DND-41 (cell line): ENCODE measurements around the gene PIPOX.

Experiments
- ATAC-seq: fragments of 200-7000 bp; cut with Tn5 transposase; 3 replicates; pipeline ENCODE4 v1.9.1; 2021; ENCODE audit warnings: low read depth; ENCODE audit not compliant: insufficient read depth
- DNase-seq: peaks from one replicate; pipeline ENCODE4 v3.0.0-alpha.2; 2020
- H2AFZ ChIP-seq: 2 replicates; pipeline ENCODE4 v1.6.0; 2012; ENCODE audit warnings: low read depth, low read length
- H3K27ac ChIP-seq: 2 replicates; pipeline ENCODE4 v1.5.1; 2012; ENCODE audit warnings: low read length, inconsistent platforms
- H3K27me3 ChIP-seq: fragments of 200-600 bp; sonication (generic); 2 replicates; pipeline ENCODE4 v1.6.0; 2012; ENCODE audit warnings: low read length, mild to moderate bottlenecking, inconsistent platforms; ENCODE audit not compliant: insufficient read depth, poor library complexity
- H3K36me3 ChIP-seq: 2 replicates; pipeline ENCODE4 v1.5.1; 2012; ENCODE audit warnings: low read length, inconsistent platforms; ENCODE audit not compliant: insufficient read depth
- H3K4me1 ChIP-seq: 2 replicates; pipeline ENCODE4 v1.5.1; 2012; ENCODE audit warnings: mild to moderate bottlenecking, low read length; ENCODE audit not compliant: insufficient read depth
- H3K4me2 ChIP-seq: 2 replicates; pipeline ENCODE4 v1.6.0; 2012; ENCODE audit warnings: mild to moderate bottlenecking, moderate library complexity, low read length, inconsistent platforms; ENCODE audit not compliant: insufficient read depth
- H3K4me3 ChIP-seq, 2 experiments: fragments of 200-600 bp in 1 of 2; shearing (Covaris generic) in 1 of 2; 2 replicates each; pipeline ENCODE4 v1.5.1; 2012 to 2016; ENCODE audit warnings: inconsistent platforms in 2 of 2, low read length in 2 of 2, mild to moderate bottlenecking in 2 of 2, low read depth in 1 of 2, moderate library complexity in 1 of 2
- H3K79me2 ChIP-seq: 2 replicates; pipeline ENCODE4 v1.6.0; 2012; ENCODE audit warnings: low read length, inconsistent platforms; ENCODE audit not compliant: insufficient read depth
- H3K9ac ChIP-seq: 2 replicates; pipeline ENCODE4 v1.6.0; 2012; ENCODE audit warnings: low read depth, mild to moderate bottlenecking, inconsistent platforms, low read length, moderate library complexity
- H3K9me3 ChIP-seq: 2 replicates; pipeline ENCODE4 v1.5.1; 2012; ENCODE audit warnings: low read length, moderate library complexity, mild to moderate bottlenecking, inconsistent platforms; ENCODE audit not compliant: insufficient read depth, severe bottlenecking
- H4K20me1 ChIP-seq: 2 replicates; pipeline ENCODE4 v1.6.0; 2012; ENCODE audit warnings: low read length; ENCODE audit not compliant: insufficient read depth
- EZH2 ChIP-seq: IDR thresholded peaks from 3 replicates; pipeline ENCODE4 v1.6.1; 2012; ENCODE audit warnings: borderline replicate concordance, low read depth, mild to moderate bottlenecking, moderate library complexity, low read length, inconsistent platforms; ENCODE audit not compliant: severe bottlenecking
- TF ChIP-seq, protein P1 (sequence below): IDR thresholded peaks from 2 replicates; pipeline ENCODE4 v1.5.1; 2012; ENCODE audit warnings: borderline replicate concordance, low read length, moderate library complexity, mild to moderate bottlenecking; ENCODE audit not compliant: poor library complexity, severe bottlenecking; ENCODE audit errors: extremely low read depth

The PIPOX gene

DNA sequence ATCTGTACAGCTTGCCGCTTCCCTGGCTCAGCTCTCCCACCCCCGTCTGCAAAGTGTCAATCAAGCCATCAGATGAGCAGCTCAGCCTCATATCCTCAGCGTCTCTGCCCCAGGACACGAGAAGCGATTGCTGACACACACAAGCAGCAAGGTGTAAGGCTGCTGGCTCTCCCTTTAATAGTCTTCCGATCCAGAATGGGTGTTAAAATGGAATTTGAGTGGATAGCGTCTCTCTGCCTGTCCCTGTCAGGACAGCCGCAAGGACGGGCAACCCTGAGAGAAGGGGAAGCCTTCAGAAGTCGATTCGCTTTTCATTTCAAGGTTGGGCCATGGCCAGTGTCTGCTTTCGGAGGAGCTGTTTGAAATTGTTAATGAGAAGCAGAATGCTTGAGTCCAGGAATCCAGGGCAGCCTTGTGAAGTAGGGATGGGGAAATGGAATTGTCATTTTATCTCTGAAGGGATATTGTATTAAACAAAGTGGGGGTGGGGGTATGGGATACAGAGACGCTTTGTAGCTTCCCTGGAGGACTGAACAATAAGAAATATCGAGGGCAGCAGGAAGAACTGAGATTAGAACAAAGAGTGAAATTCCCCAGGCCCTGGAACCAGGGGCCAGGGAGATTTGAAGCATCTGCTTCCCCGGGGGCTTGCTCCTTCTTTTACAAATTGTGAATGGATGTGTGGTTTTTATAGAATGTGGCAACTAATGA is 4.7 kb upstream of the PIPOX start:
- no peak for ATAC-seq
- H3K4me2 ChIP-seq = no peak overlapping the region
- H3K9ac ChIP-seq = no peak overlapping the region

DNA sequence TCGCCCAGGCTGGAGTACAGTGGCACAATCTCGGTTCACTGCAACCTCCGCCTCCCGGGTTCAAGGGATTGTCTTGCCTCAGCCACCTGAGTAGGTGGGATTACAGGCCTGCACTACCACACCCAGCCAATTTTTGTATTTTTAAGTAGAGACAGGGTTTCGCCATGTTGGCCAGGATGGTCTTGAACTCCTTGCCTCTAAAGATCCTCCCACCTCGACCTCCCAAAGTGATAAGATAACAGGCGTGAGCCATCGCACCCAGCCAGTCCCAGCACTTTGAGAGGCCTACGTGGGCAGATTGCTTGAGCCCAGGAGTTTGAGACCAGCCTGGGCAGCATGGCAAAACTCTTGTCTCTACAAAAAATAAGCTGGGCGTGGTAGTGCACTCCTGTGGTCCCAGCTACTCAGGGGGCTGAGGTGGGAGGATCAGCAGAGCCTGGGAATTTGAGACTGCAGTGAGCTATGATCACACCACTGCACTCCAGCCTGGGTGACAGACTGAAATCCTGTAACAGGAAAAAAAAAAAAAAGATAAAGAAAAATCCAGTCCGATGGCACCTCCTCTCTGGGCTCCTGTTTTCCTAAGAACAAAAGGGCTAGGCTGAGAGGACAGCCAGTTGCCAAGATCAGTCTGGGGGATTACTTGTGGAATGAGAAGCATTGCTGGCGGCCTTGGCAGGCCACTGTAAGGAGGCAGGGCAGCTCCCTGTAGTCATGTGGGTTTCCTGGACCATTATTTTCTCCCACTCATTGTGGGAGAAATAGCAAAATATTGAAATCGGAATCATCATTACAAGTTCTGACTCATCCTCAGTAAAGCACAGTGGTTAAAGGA is 3.0 kb upstream of the PIPOX start:
- Histone ChIP-seq H3K4me1 (peaks cover 8% of the 10 kb centered on the region; the same call in 1 of the 2 replicates), H3K27ac (no peak overlapping the region), H3K4me3 (no peak overlapping the region), H3K9me3 (no peaks in the 10 kb centered on the region), H3K9ac (no peak overlapping the region), H3K27me3 (peaks cover 10% of the 10 kb centered on the region), H2AFZ (no peak overlapping the region), H3K79me2 (no peaks in the 10 kb centered on the region), H3K4me2 (no peak overlapping the region), H3K36me3 (no peaks in the 10 kb centered on the region), H4K20me1 (no peaks in the 10 kb centered on the region)
- DNase-seq = no peak
- ATAC-seq = no peak
- TF ChIP-seq EZH2 = no peak
- TF ChIP-seq, protein P1, sequence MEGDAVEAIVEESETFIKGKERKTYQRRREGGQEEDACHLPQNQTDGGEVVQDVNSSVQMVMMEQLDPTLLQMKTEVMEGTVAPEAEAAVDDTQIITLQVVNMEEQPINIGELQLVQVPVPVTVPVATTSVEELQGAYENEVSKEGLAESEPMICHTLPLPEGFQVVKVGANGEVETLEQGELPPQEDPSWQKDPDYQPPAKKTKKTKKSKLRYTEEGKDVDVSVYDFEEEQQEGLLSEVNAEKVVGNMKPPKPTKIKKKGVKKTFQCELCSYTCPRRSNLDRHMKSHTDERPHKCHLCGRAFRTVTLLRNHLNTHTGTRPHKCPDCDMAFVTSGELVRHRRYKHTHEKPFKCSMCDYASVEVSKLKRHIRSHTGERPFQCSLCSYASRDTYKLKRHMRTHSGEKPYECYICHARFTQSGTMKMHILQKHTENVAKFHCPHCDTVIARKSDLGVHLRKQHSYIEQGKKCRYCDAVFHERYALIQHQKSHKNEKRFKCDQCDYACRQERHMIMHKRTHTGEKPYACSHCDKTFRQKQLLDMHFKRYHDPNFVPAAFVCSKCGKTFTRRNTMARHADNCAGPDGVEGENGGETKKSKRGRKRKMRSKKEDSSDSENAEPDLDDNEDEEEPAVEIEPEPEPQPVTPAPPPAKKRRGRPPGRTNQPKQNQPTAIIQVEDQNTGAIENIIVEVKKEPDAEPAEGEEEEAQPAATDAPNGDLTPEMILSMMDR = no peak

More for the DNA sequence above, 4.7 kb upstream of the PIPOX start:
- no peak overlapping the region for H2AFZ ChIP-seq
- no peaks in the 10 kb centered on the region for H3K79me2 ChIP-seq
- no peak for DNase-seq
- TF ChIP-seq, protein P1 = no peak
- no peak for TF ChIP-seq EZH2
- H3K27me3 ChIP-seq = peaks cover 15% of the 10 kb centered on the region
- H3K4me1 ChIP-seq = peaks cover 8% of the 10 kb centered on the region; the same call in 1 of the 2 replicates
- H3K4me3 ChIP-seq = no peak overlapping the region
- peaks cover 7% of the 10 kb centered on the region for H3K9me3 ChIP-seq
- no peak overlapping the region for H3K27ac ChIP-seq
- H3K36me3 ChIP-seq = no peaks in the 10 kb centered on the region
- H4K20me1 ChIP-seq = no peaks in the 10 kb centered on the region

DNA sequence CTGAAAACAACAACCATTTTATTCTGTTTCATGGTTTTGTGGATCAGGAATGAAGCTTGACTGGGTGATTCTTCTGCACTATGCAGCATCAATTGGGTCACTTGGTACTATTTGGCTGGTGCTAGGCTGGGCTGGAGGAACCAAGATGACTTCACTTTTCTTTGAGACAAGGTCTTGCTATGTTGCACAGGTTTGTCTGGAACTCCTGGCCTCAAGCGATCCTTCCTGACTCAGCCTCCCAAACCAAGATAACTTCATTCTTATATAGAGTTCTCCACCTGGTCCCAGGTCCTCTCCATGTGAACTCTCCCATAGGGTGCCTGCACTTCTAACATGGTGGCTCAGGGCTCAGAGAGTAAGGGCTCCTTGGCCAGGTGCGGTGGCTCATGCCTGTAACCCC is 1.9 kb upstream of the PIPOX start:
- TF ChIP-seq, protein P1 = no peak
- TF ChIP-seq EZH2 = no peak
- no peak for DNase-seq
- H3K79me2 ChIP-seq = no peaks in the 10 kb centered on the region
- H4K20me1 ChIP-seq = no peaks in the 10 kb centered on the region
- H3K9ac ChIP-seq = no peak overlapping the region
- H3K36me3 ChIP-seq = no peaks in the 10 kb centered on the region
- peaks cover 8% of the 10 kb centered on the region for H3K27me3 ChIP-seq
- H3K27ac ChIP-seq = no peak overlapping the region
- peaks cover 8% of the 10 kb centered on the region; the same call in 1 of the 2 replicates for H3K4me1 ChIP-seq
- H3K4me2 ChIP-seq = no peak overlapping the region
- ATAC-seq = no peak
- H3K4me3 ChIP-seq = no peak overlapping the region
- H3K9me3 ChIP-seq = no peaks in the 10 kb centered on the region
- H2AFZ ChIP-seq = no peak overlapping the region
